ENCODE results near the gene SYNE2. TPM values are rescaled to one million over a fixed set of nuclear protein-coding genes. Genes with fewer than 3 reads are reported as not detected.

Gene SYNE2
- total and polyA plus RNA-seq, 2 donors (not counting 3 experiments of a cell fraction or from before 2014, with no cell fraction given): 16.0 to 53.7 TPM

- dilution Hi-C loops (cut with MboI; ENCODE audit: extremely low pct_ligation_motif_present, low sequenced_read_pairs): no loop called here
- no TSS peak for BruUV-seq (replicated peaks)
- H3K9me3 ChIP-seq (replicated peaks; ENCODE audit: control insufficient read depth, insufficient read depth, low read length): no peaks in the 10 kb centered on the region
- no peaks in the 10 kb centered on the region for H4K20me1 ChIP-seq (replicated peaks; ENCODE audit: control insufficient read depth, extremely low read depth, insufficient read depth, low read length)
- no peaks in the 10 kb centered on the region for H3K79me2 ChIP-seq (ENCODE audit: control insufficient read depth, insufficient read depth, low read length)
- H3K27me3 ChIP-seq (ENCODE audit: control insufficient read depth in 2 of 2, insufficient read depth in 2 of 2, low read length in 2 of 2): no peaks in the 10 kb centered on the region
- no peak for TF ChIP-seq FOS (IDR thresholded peaks at IDR 0.05; ENCODE audit: borderline replicate concordance, insufficient read depth, low read length)
- TF ChIP-seq POLR2AphosphoS5 (IDR thresholded peaks at IDR 0.05; ENCODE audit: insufficient read depth, low read depth, low read length): no peak
- TF ChIP-seq POLR2A (IDR thresholded peaks at IDR 0.05; ENCODE audit: low read depth, low read length): no peak
- no peak for TF ChIP-seq EZH2 (IDR thresholded peaks at IDR 0.05; ENCODE audit: borderline replicate concordance, low read depth, low read length, severe bottlenecking)
- TF ChIP-seq CTCF (IDR thresholded peaks at IDR 0.05; ENCODE audit: extremely low read depth in 1 of 2, insufficient read depth in 1 of 2, low read depth in 1 of 2, low read length in 2 of 2): no peak
- TF ChIP-seq MAX (IDR thresholded peaks at IDR 0.05; ENCODE audit: insufficient read depth, insufficient read length): no peak
- TF ChIP-seq MYC (IDR thresholded peaks at IDR 0.05; ENCODE audit: low read depth, low read length): no peak
- TF ChIP-seq JUN (IDR thresholded peaks at IDR 0.05; ENCODE audit: borderline replicate concordance, insufficient read depth, insufficient read length, low read depth): no peak
- TF ChIP-seq GATA2 (IDR thresholded peaks at IDR 0.05; ENCODE audit: insufficient read depth, insufficient read length, low read depth, low read length): no peak
- CTCF ChIA-PET: interaction anchor here (1.4 to 1.6 kb wide), 2 partner anchors 13 to 303 kb away, joined by 3 to 4 read pairs; no protein-coding TSS in a partner anchor
- no peak overlapping the region for H3K4me3 ChIP-seq (replicated peaks in 1 of 3; ENCODE audit: insufficient read depth in 1 of 3, low read depth in 1 of 3, low read length in 3 of 3)
- H3K9me1 ChIP-seq (replicated peaks; ENCODE audit: control insufficient read depth, extremely low read depth, insufficient read depth, low read length): no peaks in the 10 kb centered on the region
- POLR2A ChIA-PET: no interaction called here
- DNase-seq (ENCODE audit: low read depth, low spot score) (no peak), FAIRE-seq (no peak)
- H3K4me1 ChIP-seq (ENCODE audit: control insufficient read depth, extremely low read depth, insufficient read depth, low read length): peaks cover 5% of the 10 kb centered on the region
- H3K27ac ChIP-seq (ENCODE audit: insufficient read depth, low read depth, low read length): no peak overlapping the region
- H3K9ac ChIP-seq (replicated peaks; ENCODE audit: extremely low read depth, insufficient read depth, low read length): no peak overlapping the region
- intact Hi-C loops (cut with micrococcal nuclease): no loop called here
- peaks cover 0 to 4% of the 10 kb centered on the region in 2 experiments for H3K36me3 ChIP-seq (ENCODE audit: control insufficient read depth in 2 of 2, extremely low read depth in 1 of 2, insufficient read depth in 2 of 2, low read length in 2 of 2)
- H2AFZ ChIP-seq (ENCODE audit: low read depth, low read length): no peak overlapping the region
- H3K4me2 ChIP-seq (ENCODE audit: insufficient read depth, low read length): no peak overlapping the region
These were observed 147.9 kb downstream of the SYNE2 start for GRCh38 chr14:64000749-64001148.

Measured in endothelial cell of umbilical vein (primary cell).